HepG2 (cell line): ENCODE results near the gene PRDX5. TPM values are rescaled to one million over a fixed set of nuclear protein-coding genes. Genes with fewer than 3 reads are reported as not detected.

Experiments used
- ARID5B ChIP-seq: IDR thresholded peaks from 2 replicates; pipeline ENCODE4 v1.4.0; 2020; ENCODE audit warnings: mild to moderate bottlenecking, missing genetic modification reagents
- CC2D1A ChIP-seq: sonication (generic); formaldehyde crosslinking; IDR thresholded peaks from 2 replicates; pipeline ENCODE4 v1.8.1; 2023; ENCODE audit warnings: mild to moderate bottlenecking, missing genetic modification reagents
- EED ChIP-seq: sonication (generic); formaldehyde crosslinking; IDR thresholded peaks from 2 replicates; pipeline ENCODE4 v1.5.0; 2020; ENCODE audit warnings: mild to moderate bottlenecking, missing genetic modification reagents
- FOXO1 ChIP-seq: sonication (generic); formaldehyde crosslinking; IDR thresholded peaks from 2 replicates; pipeline ENCODE4 v1.4.0; 2020; ENCODE audit warnings: missing genetic modification reagents
- GLMP ChIP-seq: sonication (generic); formaldehyde crosslinking; IDR thresholded peaks from 2 replicates; pipeline ENCODE4 v1.9.0; 2021; ENCODE audit warnings: missing genetic modification reagents, mild to moderate bottlenecking, borderline replicate concordance
- MAF1 ChIP-seq: sonication (generic); formaldehyde crosslinking; IDR thresholded peaks from 2 replicates; pipeline ENCODE4 v1.5.0; 2020; ENCODE audit warnings: missing genetic modification reagents, borderline replicate concordance
- MATR3 ChIP-seq: sonication (generic); formaldehyde crosslinking; IDR thresholded peaks from 2 replicates; pipeline ENCODE4 v1.4.0; 2020; ENCODE audit warnings: missing genetic modification reagents
- MTF2 ChIP-seq: sonication (generic); formaldehyde crosslinking; IDR thresholded peaks from 2 replicates; pipeline ENCODE4 v1.5.0; 2020; ENCODE audit warnings: missing genetic modification reagents, borderline replicate concordance
- NRL ChIP-seq: sonication (generic); formaldehyde crosslinking; IDR thresholded peaks from 2 replicates; pipeline ENCODE4 v1.5.0; 2020; ENCODE audit warnings: missing genetic modification reagents, mild to moderate bottlenecking, moderate library complexity, borderline replicate concordance
- PATZ1 ChIP-seq: sonication (generic); formaldehyde crosslinking; IDR thresholded peaks from 2 replicates; pipeline ENCODE4 v1.4.0; 2020; ENCODE audit warnings: missing genetic modification reagents
- PTBP1 ChIP-seq: fragments of 200-400 bp; formaldehyde crosslinking; IDR thresholded peaks from 2 replicates; pipeline ENCODE4 v1.6.1; 2018; ENCODE audit warnings: low read length, low read depth; ENCODE audit not compliant: poor library complexity, severe bottlenecking
- WIZ ChIP-seq: sonication (generic); formaldehyde crosslinking; IDR thresholded peaks from 2 replicates; pipeline ENCODE4 v1.5.1; 2020; ENCODE audit warnings: mild to moderate bottlenecking, missing genetic modification reagents
- ZFP1 ChIP-seq: IDR thresholded peaks from 2 replicates; pipeline ENCODE4 v1.6.1; 2016
- ZNF574 ChIP-seq: sonication (generic); formaldehyde crosslinking; IDR thresholded peaks from 2 replicates; pipeline ENCODE4 v1.4.0; 2020; ENCODE audit warnings: missing genetic modification reagents
- ZNF619 ChIP-seq: sonication (generic); formaldehyde crosslinking; IDR thresholded peaks from 2 replicates; pipeline ENCODE4 v1.4.0; 2020; ENCODE audit warnings: mild to moderate bottlenecking, missing genetic modification reagents
- ZNF639 ChIP-seq: conservative IDR thresholded peaks from 2 replicates; pipeline ENCODE4 v1.6.1; 2018; ENCODE audit warnings: missing genetic modification reagents
- polyA plus RNA-seq, 8 experiments: library from polyadenylated mRNA; depleted of rRNA in 3 of 8; stranded (reverse) in 7 of 8; unstranded in 1 of 8; fragments of >200 nt; fragmentation: Illumina TruSeq in 4 of 8; extraction: Trizol in 4 of 8; gene quantifications; 2 replicates each; pipeline versions ENCODE4 v1.2.1 to v1.2.3, GENCODE V29; 2011 to 2016; ENCODE audit warnings: low read depth in 4 of 8, missing spikeins in 1 of 8, mixed read lengths in 1 of 8; ENCODE audit not compliant: insufficient read depth in 1 of 8
- total RNA-seq, 5 experiments: library from RNA; depleted of rRNA; stranded (reverse); fragments of >200 nt; fragmentation: Illumina TruSeq; extraction: Trizol; gene quantifications; 2 replicates each; pipeline ENCODE4 v1.2.3, GENCODE V29; 2016; ENCODE audit warnings: low read depth in 1 of 5
- TF ChIP-seq, protein P1 (sequence below): sonication (generic); formaldehyde crosslinking; IDR thresholded peaks from 2 replicates; pipeline ENCODE4 v1.5.0; 2020; ENCODE audit warnings: missing genetic modification reagents

The PRDX5 gene
- total and polyA plus RNA-seq, 2 of the 13 experiments (the other 11 are each of a cell fraction or from before 2014, with no cell fraction given), result 215 to 311 TPM

GRCh38 chr11:64358907-64359711, 41.2 kb downstream of the PRDX5 start, which contains the start of gene RPS6KA4 (continued):
- no peak for TF ChIP-seq ARID5B
- TF ChIP-seq MAF1 (CRISPR knock-in tag), result no peak
- TF ChIP-seq ZNF619 (CRISPR knock-in tag), result peak; percentile 63; the same call in 1 of the 2 replicates
- TF ChIP-seq WIZ (CRISPR knock-in tag), result no peak
- no peak for TF ChIP-seq CC2D1A (CRISPR knock-in tag)
- TF ChIP-seq ZFP1 (CRISPR knock-in tag), result no peak
- no peak for TF ChIP-seq MTF2
- TF ChIP-seq MATR3 (CRISPR knock-in tag), result 0 out of 2 replicates have a peak, but pooled peaks have one; percentile 27
- 0 out of 2 replicates have a peak, but pooled peaks have one; percentile 31 for TF ChIP-seq EED (CRISPR knock-in tag)
- TF ChIP-seq, protein P1, sequence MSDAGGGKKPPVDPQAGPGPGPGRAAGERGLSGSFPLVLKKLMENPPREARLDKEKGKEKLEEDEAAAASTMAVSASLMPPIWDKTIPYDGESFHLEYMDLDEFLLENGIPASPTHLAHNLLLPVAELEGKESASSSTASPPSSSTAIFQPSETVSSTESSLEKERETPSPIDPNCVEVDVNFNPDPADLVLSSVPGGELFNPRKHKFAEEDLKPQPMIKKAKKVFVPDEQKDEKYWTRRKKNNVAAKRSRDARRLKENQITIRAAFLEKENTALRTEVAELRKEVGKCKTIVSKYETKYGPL (CRISPR knock-in tag), result no peak
- TF ChIP-seq NRL (CRISPR knock-in tag), result no peak
- TF ChIP-seq PATZ1 (CRISPR knock-in tag), result peak; percentile 2
- no peak for TF ChIP-seq FOXO1 (CRISPR knock-in tag)
- peak; percentile 21; the same call in 1 of the 2 replicates for TF ChIP-seq ZNF574
- TF ChIP-seq ZNF639, result no peak; the same call in none of the 2 replicates
- TF ChIP-seq GLMP (CRISPR knock-in tag), result no peak
- no peak for TF ChIP-seq PTBP1
